ENCODE data around the gene ERMP1. TPM values are rescaled to one million over a fixed set of nuclear protein-coding genes. Genes with fewer than 3 reads are reported as not detected.

The ERMP1 gene
- total and polyA plus RNA-seq, 2 donors (not counting 3 experiments of a cell fraction or from before 2014, with no cell fraction given): 9.7 to 16.6 TPM

- CTCF ChIA-PET: interaction anchor here (2.7 kb wide), 1 partner anchor 260 kb away, joined by 14 read pairs; no protein-coding TSS in a partner anchor
- intact Hi-C loops (cut with micrococcal nuclease): loop anchor here (10.0 kb wide), 1 partner anchor 401 kb away; no protein-coding TSS in a partner anchor
- FAIRE-seq (no peak), DNase-seq (ENCODE audit: low read depth, low spot score) (no peak)
- dilution Hi-C loops (cut with MboI; ENCODE audit: extremely low pct_ligation_motif_present, low sequenced_read_pairs): no loop called here
- Histone ChIP-seq H4K20me1 (replicated peaks; ENCODE audit: control insufficient read depth, extremely low read depth, insufficient read depth, low read length) (no peaks in the 10 kb centered on the region), H3K9me3 (replicated peaks; ENCODE audit: control insufficient read depth, insufficient read depth, low read length) (no peaks in the 10 kb centered on the region), H3K9me1 (replicated peaks; ENCODE audit: control insufficient read depth, extremely low read depth, insufficient read depth, low read length) (no peaks in the 10 kb centered on the region), H3K36me3 (ENCODE audit: control insufficient read depth in 2 of 2, extremely low read depth in 1 of 2, insufficient read depth in 2 of 2, low read length in 2 of 2) (no peaks in the 10 kb centered on the region), H2AFZ (ENCODE audit: low read depth, low read length) (no peak overlapping the region), H3K4me1 (ENCODE audit: control insufficient read depth, extremely low read depth, insufficient read depth, low read length) (no peaks in the 10 kb centered on the region), H3K4me3 (replicated peaks in 1 of 3; ENCODE audit: insufficient read depth in 1 of 3, low read depth in 1 of 3, low read length in 3 of 3) (no peak overlapping the region), H3K79me2 (ENCODE audit: control insufficient read depth, insufficient read depth, low read length) (no peaks in the 10 kb centered on the region), H3K27me3 (ENCODE audit: control insufficient read depth in 2 of 2, insufficient read depth in 2 of 2, low read length in 2 of 2) (no peaks in the 10 kb centered on the region), H3K4me2 (ENCODE audit: insufficient read depth, low read length) (no peak overlapping the region), H3K9ac (replicated peaks; ENCODE audit: extremely low read depth, insufficient read depth, low read length) (no peak overlapping the region), H3K27ac (ENCODE audit: insufficient read depth, low read depth, low read length) (no peak overlapping the region)
- TF ChIP-seq FOS (IDR thresholded peaks at IDR 0.05; ENCODE audit: borderline replicate concordance, insufficient read depth, low read length) (no peak), GATA2 (IDR thresholded peaks at IDR 0.05; ENCODE audit: insufficient read depth, insufficient read length, low read depth, low read length) (no peak), JUN (IDR thresholded peaks at IDR 0.05; ENCODE audit: borderline replicate concordance, insufficient read depth, insufficient read length, low read depth) (no peak), POLR2A (IDR thresholded peaks at IDR 0.05; ENCODE audit: low read depth, low read length) (no peak), MYC (IDR thresholded peaks at IDR 0.05; ENCODE audit: low read depth, low read length) (no peak)
- TF ChIP-seq, protein P1, sequence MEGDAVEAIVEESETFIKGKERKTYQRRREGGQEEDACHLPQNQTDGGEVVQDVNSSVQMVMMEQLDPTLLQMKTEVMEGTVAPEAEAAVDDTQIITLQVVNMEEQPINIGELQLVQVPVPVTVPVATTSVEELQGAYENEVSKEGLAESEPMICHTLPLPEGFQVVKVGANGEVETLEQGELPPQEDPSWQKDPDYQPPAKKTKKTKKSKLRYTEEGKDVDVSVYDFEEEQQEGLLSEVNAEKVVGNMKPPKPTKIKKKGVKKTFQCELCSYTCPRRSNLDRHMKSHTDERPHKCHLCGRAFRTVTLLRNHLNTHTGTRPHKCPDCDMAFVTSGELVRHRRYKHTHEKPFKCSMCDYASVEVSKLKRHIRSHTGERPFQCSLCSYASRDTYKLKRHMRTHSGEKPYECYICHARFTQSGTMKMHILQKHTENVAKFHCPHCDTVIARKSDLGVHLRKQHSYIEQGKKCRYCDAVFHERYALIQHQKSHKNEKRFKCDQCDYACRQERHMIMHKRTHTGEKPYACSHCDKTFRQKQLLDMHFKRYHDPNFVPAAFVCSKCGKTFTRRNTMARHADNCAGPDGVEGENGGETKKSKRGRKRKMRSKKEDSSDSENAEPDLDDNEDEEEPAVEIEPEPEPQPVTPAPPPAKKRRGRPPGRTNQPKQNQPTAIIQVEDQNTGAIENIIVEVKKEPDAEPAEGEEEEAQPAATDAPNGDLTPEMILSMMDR (IDR thresholded peaks at IDR 0.05; ENCODE audit: extremely low read depth in 1 of 2, insufficient read depth in 1 of 2, low read depth in 1 of 2, low read length in 2 of 2): no peak
- POLR2A ChIA-PET: no interaction called here
- BruUV-seq (replicated peaks): no TSS peak
Measured at GRCh38 chr9:5793812-5794211, 39.1 kb downstream of the ERMP1 start.

DNA sequence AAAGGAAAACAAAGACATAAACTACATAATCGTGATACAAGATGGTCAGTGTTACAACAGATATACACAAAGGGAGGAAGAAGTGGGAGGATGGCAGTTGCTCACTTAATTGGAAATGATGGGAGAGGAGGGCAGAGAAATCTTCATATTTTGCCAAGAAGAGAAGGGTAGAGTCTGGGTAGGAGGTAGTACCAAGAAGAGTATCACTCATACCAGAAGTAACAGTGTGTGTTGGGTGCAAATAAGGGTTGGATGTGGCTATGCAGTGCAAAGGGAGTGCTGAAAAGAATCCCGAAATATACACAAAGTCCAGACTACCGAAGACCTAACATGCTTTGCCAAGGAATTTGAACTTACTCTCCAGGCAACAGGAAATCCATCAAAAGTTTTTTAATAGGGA, 41.0 kb downstream of the ERMP1 start:
- no peak for DNase-seq (ENCODE audit: low read depth, low spot score)
- no peaks in the 10 kb centered on the region for H3K9me1 ChIP-seq (replicated peaks; ENCODE audit: control insufficient read depth, extremely low read depth, insufficient read depth, low read length)
- TF ChIP-seq GATA2 (IDR thresholded peaks at IDR 0.05; ENCODE audit: insufficient read depth, insufficient read length, low read depth, low read length): no peak
- no peak for TF ChIP-seq MAX (IDR thresholded peaks at IDR 0.05; ENCODE audit: insufficient read depth, insufficient read length)
- TF ChIP-seq, protein P1 (IDR thresholded peaks at IDR 0.05; ENCODE audit: extremely low read depth in 1 of 2, insufficient read depth in 1 of 2, low read depth in 1 of 2, low read length in 2 of 2): no peak
- TF ChIP-seq MYC (IDR thresholded peaks at IDR 0.05; ENCODE audit: low read depth, low read length): no peak
- TF ChIP-seq EZH2 (IDR thresholded peaks at IDR 0.05; ENCODE audit: borderline replicate concordance, low read depth, low read length, severe bottlenecking): no peak
- no peak for TF ChIP-seq JUN (IDR thresholded peaks at IDR 0.05; ENCODE audit: borderline replicate concordance, insufficient read depth, insufficient read length, low read depth)
- no peak for TF ChIP-seq FOS (IDR thresholded peaks at IDR 0.05; ENCODE audit: borderline replicate concordance, insufficient read depth, low read length)
- no peak for TF ChIP-seq POLR2AphosphoS5 (IDR thresholded peaks at IDR 0.05; ENCODE audit: insufficient read depth, low read depth, low read length)
- no peak for TF ChIP-seq POLR2A (IDR thresholded peaks at IDR 0.05; ENCODE audit: low read depth, low read length)
- H3K36me3 ChIP-seq (ENCODE audit: control insufficient read depth in 2 of 2, extremely low read depth in 1 of 2, insufficient read depth in 2 of 2, low read length in 2 of 2): peaks cover 0 to 2% of the 10 kb centered on the region in 2 experiments
- no peak overlapping the region for H3K9ac ChIP-seq (replicated peaks; ENCODE audit: extremely low read depth, insufficient read depth, low read length)
- H2AFZ ChIP-seq (ENCODE audit: low read depth, low read length): no peak overlapping the region
- H3K27me3 ChIP-seq (ENCODE audit: control insufficient read depth in 2 of 2, insufficient read depth in 2 of 2, low read length in 2 of 2): no peaks in the 10 kb centered on the region
- no TSS peak for BruUV-seq (replicated peaks)
- intact Hi-C loops (cut with micrococcal nuclease) (loop anchor here (10.0 kb wide), 1 partner anchor 403 kb away; no protein-coding TSS in a partner anchor), dilution Hi-C loops (cut with MboI; ENCODE audit: extremely low pct_ligation_motif_present, low sequenced_read_pairs) (no loop called here)
- H4K20me1 ChIP-seq (replicated peaks; ENCODE audit: control insufficient read depth, extremely low read depth, insufficient read depth, low read length): no peaks in the 10 kb centered on the region
- H3K9me3 ChIP-seq (replicated peaks; ENCODE audit: control insufficient read depth, insufficient read depth, low read length): no peaks in the 10 kb centered on the region
- CTCF ChIA-PET: no interaction called here
- no peak overlapping the region for H3K27ac ChIP-seq (ENCODE audit: insufficient read depth, low read depth, low read length)
- H3K4me1 ChIP-seq (ENCODE audit: control insufficient read depth, extremely low read depth, insufficient read depth, low read length): no peaks in the 10 kb centered on the region
- no peak overlapping the region for H3K4me2 ChIP-seq (ENCODE audit: insufficient read depth, low read length)
- no peak for FAIRE-seq
- no peaks in the 10 kb centered on the region for H3K79me2 ChIP-seq (ENCODE audit: control insufficient read depth, insufficient read depth, low read length)
- POLR2A ChIA-PET: no interaction called here
- no peak overlapping the region for H3K4me3 ChIP-seq (replicated peaks in 1 of 3; ENCODE audit: insufficient read depth in 1 of 3, low read depth in 1 of 3, low read length in 3 of 3)

Data from endothelial cell of umbilical vein (primary cell).